ENCODE measurements around the gene DLGAP1.

The DLGAP1 gene

GRCh38 chr18:3645384-3646156 is 809.5 kb downstream of the DLGAP1 start:
- no peak for DNase-seq (ENCODE audit: low read depth, low spot score)

DNA sequence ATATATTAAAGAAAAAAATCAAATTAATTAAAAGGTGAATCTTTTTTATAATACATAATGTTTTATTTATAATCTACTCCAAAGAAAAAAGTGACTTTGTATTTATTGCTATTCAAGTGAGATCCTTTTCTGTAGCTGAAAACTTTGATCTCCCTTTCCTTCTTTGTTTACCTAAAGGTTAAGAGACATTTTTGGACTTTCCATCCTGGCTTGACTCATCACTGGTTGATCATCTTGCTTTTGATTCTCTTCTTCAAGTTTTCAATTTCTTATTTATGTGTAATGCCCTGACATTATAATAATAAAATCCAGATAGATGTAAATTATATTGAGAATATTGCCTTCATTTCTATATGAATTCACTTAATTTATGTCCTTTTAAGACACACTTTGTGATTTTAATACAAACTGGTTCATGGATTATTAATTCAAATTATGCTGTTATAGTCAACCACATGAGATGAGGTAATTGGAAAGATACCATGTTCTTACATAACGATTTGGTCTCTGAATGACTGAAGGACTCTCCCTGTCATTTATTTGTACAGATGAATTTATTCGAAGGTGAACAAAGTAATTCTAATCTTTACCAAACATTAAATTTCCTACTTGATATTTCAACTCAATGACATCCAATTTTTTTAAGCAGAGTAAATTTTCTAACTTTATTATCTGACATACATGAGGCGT is 820.7 kb downstream of the DLGAP1 start:
- DNase-seq (ENCODE audit: low read depth, low spot score): no peak

GRCh38 chr18:3631887-3632286 is 823.2 kb downstream of the DLGAP1 start:
- no peak for DNase-seq (ENCODE audit: low read depth, low spot score)

GRCh38 chr18:3626929-3627458 is 828.1 kb downstream of the DLGAP1 start:
- no peak for DNase-seq (ENCODE audit: low read depth, low spot score)

- no peak for DNase-seq (ENCODE audit: low read depth, low spot score)
Measured at GRCh38 chr18:3625742-3626091, 829.4 kb downstream of the DLGAP1 start.

GRCh38 chr18:3624935-3625741 is 830.0 kb downstream of the DLGAP1 start:
- DNase-seq (ENCODE audit: low read depth, low spot score): no peak

GRCh38 chr18:3624546-3624934 is 830.6 kb downstream of the DLGAP1 start:
- DNase-seq (ENCODE audit: low read depth, low spot score): no peak

- no peak for DNase-seq (ENCODE audit: low read depth, low spot score)
Measured at GRCh38 chr18:3623769-3624545, 831.1 kb downstream of the DLGAP1 start.

DNA sequence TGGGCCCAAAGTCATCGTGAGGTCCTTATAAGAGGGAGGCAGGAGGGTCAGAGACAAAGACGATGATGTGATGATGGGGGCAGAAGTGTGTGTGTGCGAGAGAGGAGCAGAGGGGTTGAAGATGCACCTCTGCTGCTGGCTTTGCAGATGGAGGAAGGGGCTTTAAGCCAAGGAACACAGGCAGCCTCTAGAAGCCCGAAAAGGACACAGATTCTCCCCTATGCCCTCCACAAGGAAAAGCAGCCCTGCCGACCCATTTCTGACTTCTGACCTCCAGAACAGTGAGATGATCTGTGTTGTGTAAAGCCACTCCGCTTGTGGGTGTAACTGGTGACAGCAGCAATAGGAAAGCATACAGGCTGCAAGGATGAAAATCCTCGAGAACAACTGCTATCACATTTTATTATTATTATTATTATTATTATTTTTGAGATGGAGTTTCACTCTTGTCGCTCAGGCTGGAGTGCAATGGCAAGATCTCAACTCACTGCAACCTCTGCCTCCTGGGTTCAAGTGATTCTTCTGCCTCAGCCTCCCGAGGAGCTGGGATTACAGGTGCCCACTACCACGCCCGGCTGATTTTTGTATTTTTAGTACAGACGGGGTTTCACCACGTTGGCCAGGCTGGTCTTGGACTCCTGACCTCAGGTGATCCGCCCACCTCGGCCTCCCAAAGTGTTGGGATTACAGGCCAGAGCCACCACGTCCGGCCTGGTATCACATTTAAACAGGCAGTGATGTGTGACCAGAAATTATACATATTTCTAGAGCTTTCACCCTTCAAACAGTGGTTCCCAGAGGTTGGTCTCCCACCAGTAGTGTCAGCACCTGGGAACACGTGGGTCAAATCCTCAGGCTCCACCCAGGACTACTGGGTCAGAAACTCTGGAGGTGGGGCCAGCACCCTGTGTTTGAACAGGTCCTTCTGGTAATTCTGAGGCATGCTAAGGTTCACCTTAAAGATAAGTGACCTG is 834.7 kb downstream of the DLGAP1 start:
- no peak for DNase-seq (ENCODE audit: low read depth, low spot score)

- no peak for DNase-seq (ENCODE audit: low read depth, low spot score)
Measured at GRCh38 chr18:3619746-3620145, 835.4 kb downstream of the DLGAP1 start.

GRCh38 chr18:3619222-3619621 is 835.9 kb downstream of the DLGAP1 start:
- DNase-seq (ENCODE audit: low read depth, low spot score): no peak

GRCh38 chr18:3616744-3617143 is 838.4 kb downstream of the DLGAP1 start:
- no peak for DNase-seq (ENCODE audit: low read depth, low spot score)

GRCh38 chr18:3616142-3616541 is 839.0 kb downstream of the DLGAP1 start:
- DNase-seq (ENCODE audit: low read depth, low spot score): no peak

DNA sequence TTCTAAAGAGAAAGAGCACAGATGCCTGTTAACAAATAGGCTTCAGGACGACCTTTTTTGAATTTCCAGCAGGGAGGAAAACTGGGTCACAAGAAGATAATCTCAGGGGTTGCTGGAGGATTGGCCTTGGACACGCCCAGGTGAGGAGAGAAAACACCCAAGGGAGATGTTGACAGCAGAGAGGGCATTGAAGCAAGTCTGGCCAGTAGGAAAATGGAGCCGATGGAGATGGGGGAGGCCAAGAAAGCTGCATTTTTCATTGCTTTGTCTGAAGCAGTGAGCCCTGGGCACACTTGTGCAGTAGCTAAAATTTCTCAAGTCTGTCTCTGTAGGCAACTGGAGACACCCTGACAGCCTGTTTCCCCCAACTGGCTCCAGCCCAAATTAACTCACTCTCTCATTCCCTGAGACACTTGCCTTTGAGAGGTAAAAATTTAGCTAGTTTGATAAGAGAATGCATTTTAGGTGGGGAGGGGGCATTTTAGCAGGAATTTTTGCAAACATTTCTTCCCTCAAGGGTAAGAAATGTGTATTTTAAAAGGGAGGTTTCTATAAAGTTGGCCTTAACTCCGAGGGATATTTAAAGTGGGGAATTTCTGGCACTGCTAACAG is 839.6 kb downstream of the DLGAP1 start:
- no peak for DNase-seq (ENCODE audit: low read depth, low spot score)

DNA sequence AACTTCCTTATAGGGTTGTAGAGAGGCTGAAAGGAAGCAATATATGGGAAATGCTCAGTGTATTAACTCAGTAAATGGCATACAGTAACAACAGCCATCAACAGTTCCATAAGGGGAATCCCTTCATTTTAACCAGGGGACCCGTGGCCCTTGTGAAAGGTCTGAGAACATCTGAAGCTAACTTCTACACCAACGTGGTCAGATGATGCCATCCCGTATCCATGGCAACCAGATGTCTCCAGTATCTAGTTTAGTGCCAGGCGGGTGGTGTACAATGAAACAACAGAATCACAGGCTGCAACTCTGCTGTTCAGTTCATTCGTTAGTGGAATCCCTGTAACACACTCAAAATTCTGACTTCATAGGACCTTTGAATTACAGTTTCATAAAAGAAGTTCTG is 842.8 kb downstream of the DLGAP1 start:
- DNase-seq (ENCODE audit: low read depth, low spot score): no peak

DNA sequence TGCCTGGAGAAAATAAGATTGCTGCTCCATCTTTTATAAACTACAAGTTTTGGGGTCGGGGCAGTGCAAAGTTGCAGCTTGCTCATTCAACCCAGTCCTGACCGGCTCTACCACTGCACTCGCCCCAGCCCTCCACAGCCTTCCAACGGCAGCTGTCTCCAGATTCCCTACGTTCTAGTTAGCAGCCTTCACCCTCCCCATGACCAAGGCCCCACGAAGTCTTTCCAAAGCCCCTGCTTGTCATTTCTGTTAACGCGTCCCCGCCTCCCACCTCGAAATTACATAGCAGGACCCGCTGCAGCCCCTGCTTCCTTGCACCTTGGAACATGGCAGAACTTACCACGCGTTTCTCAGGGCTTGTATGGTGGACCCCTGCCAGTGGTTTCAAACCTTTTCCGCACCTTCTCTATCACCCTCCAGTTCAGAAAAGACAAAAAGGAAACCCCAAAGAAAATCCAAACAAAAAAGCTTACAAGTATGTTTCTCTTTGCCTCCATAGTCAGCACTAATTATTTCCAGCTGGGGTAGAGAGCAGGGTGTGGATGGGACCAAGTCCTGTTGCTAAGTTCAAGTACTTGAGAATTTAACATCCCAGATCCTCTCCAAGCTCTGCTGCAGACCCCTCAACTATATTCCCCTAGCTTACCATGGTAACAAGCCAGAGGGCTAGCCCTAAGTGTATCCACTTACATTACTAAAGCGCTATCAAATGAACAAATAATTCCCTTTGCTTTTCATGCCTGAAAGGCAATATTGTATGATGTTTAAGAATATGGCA is 843.6 kb downstream of the DLGAP1 start:
- DNase-seq (ENCODE audit: low read depth, low spot score): no peak

DNA sequence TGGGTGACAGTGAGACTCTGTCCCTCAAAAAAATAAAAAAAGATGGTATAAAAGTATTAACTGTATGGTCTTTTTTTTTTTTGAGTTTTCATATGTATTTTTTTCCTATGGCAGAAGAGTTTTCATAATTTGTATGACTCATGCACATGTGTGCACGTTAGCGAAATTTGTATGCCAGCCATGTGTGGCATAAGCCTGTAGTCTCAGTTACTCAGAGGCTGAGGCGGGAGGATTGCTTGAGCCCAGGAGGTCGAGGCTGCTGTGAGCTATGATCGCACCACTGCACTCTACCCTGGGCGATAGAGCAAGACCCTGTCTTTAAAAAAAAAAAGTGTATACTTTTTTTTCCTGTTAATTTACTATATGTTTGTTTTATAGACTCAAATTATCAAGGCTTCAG is 844.3 kb downstream of the DLGAP1 start:
- no peak for DNase-seq (ENCODE audit: low read depth, low spot score)

DNA sequence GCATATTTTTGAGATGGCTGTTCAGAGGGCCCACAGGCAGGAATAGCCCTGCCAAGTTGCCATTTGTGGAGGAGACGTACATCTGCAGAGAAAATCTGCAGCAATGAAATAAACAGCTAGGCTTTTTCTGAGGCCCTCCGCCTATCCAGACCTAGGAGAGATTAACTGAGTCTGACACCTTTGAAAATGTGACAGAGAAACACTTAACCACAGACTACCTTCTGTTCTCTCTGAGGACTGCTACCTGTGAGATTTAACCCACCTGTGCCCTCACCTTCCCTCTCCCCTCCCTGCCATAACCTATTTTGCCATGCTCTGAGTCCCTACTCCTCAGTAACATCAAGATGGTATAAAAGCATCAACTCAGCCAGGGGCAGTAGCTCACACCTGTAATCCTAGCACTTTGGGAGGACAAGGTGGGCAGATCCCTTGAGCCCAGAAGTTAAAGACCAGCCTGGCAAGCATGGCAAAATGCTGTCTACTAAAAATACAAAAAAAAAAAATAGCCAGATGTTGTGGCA is 844.9 kb downstream of the DLGAP1 start:
- DNase-seq (ENCODE audit: low read depth, low spot score): no peak

- DNase-seq (ENCODE audit: low read depth, low spot score): no peak
Measured at GRCh38 chr18:3608488-3608887, 846.6 kb downstream of the DLGAP1 start.

Measured in activated CD4-positive, CD25-positive, alpha-beta regulatory T cell treated with anti-CD3 and anti-CD28 coated beads, Interleukin-2, amount 50 U/mL, for 16 hours (primary cell).